Memory B cell (primary cell): ENCODE results near the gene IER5L.
"Not testable (repeated sequence)": the region's sequence is repeated elsewhere in the genome, so short reads cannot be mapped to it uniquely, and the experiment has no call there.

Source experiments
- ATAC-seq: fragments of 150-1000 bp; cut with Tn5 transposase; 2 replicates; pipeline ENCODE4 v1.10.0; 2021; ENCODE audit warnings: low read depth, mild to moderate bottlenecking, moderate library complexity
- DNase-seq, 2 donors: peaks; one replicate each; pipeline ENCODE4 v3.0.0; 2022; ENCODE audit warnings: low spot score in 2 of 2
- H3K27ac Mint-ChIP-seq: one replicate; pipeline ENCODE4 v1.8.0; 2022; ENCODE audit warnings: mild to moderate bottlenecking, moderate library complexity, mixed read lengths
- H3K27me3 Mint-ChIP-seq: one replicate; pipeline ENCODE4 v1.8.0; 2022; ENCODE audit warnings: mixed read lengths
- H3K36me3 Mint-ChIP-seq: one replicate; pipeline ENCODE4 v1.8.0; 2022; ENCODE audit warnings: mild to moderate bottlenecking, mixed read lengths
- H3K4me1 Mint-ChIP-seq: one replicate; pipeline ENCODE4 v1.8.0; 2022; ENCODE audit warnings: mixed read lengths
- H3K4me3 Mint-ChIP-seq: one replicate; pipeline ENCODE4 v1.8.0; 2022; ENCODE audit warnings: mild to moderate bottlenecking, moderate library complexity, mixed read lengths
- H3K9me3 Mint-ChIP-seq: one replicate; pipeline ENCODE4 v1.8.0; 2022; ENCODE audit warnings: mixed read lengths

The IER5L gene

DNA sequence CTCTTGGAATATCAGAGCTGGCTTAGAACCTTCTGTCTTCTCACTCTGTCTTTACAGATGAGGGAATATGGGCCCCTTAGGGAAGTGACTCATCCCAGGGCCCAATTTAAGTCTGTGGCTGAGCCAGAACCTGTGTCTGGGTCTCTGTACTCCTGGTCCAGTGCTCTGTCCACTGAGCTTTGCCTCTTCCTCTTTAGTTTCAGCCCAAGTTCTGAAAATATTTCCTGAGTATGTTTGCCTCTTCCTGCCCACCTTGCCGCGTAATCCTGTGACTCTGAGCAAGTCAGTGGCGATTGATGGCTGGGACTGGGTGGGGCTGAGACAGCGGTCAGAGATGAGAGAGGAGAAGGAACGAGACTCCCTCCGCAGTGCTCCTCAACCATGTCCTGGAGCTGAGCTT lies 7.8 kb downstream of the IER5L start:
- H3K27me3 Mint-ChIP-seq: peaks cover 9% of the 10 kb centered on the region
- peaks cover 8% of the 10 kb centered on the region for H3K4me1 Mint-ChIP-seq
- H3K9me3 Mint-ChIP-seq: no peaks in the 10 kb centered on the region
- no peak overlapping the region for H3K4me3 Mint-ChIP-seq
- DNase-seq (no peak), ATAC-seq (no peak)
- H3K36me3 Mint-ChIP-seq: no peaks in the 10 kb centered on the region
- H3K27ac Mint-ChIP-seq: no peak overlapping the region

DNA sequence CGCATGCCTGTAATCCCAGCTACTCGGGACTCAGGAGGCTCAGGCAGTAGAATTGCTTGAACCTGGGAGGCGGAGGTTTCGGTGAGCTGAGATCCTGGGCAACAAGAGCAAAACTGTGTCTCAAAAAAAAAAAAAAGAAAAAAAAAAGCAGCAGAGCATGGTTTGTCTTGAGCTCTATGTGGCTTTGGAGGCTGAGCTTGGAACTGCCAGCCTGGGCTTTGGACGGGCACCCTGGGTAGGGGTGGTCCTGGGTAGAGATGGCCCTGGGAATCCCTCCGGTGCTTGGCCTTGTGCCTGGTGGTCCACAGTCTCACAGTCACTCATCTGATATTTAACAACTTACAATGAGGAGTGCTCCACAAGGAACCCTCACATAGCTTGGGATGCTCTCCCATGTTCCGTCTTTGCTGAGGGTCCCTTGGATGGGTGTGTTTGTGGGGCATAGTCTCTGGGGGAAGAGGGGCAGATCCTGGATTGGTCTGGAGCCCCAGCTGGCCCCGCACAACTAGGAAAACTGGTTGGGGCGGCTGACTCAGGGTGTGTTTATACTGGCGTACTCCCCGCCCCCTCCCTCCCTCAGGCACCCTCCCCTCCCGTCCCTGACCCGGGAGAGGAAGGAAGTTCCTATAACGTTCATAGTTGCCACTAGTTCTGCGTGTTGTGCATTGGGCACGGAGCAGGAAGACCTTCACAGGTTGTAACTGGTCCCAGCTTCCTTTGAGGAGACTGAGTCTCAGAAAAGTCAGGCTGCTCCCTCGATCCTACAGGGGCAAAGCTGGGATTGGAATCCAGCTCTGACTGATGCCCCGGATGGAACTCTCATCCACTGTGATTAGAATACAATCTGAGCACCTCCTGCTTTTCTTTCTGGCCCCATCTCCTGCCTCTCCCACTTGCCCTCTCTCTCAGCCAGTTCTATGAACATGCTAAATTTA lies 11.2 kb downstream of the IER5L start:
- Mint-ChIP-seq H3K4me3 (peak overlapping the region; percentile 43), H3K27me3 (peaks cover 2% of the 10 kb centered on the region), H3K27ac (no peak overlapping the region), H3K4me1 (peaks cover 8% of the 10 kb centered on the region), H3K36me3 (no peaks in the 10 kb centered on the region), H3K9me3 (no peaks in the 10 kb centered on the region)
- DNase-seq (no peak), ATAC-seq (no peak)

DNA sequence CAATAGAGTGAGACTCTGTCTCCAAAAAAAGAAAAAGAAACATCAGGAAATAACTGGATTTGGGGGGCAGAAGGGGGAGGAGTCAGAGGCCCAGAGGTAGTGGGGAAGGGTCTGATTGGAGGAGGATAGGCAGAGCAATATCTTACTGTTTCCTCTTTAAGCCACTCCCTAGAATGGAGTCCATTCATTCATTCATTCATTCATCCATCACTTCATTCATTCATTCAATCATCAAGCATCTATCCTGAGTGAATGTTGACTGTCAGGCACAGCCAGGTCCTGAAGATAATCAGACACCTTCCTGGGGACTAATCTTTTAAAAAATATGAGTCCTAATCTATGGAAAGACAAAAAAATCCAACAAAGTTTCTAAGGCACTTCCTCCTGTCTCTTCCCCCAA lies 12.9 kb downstream of the IER5L start:
- H3K4me1 Mint-ChIP-seq: peaks cover 8% of the 10 kb centered on the region
- no peaks in the 10 kb centered on the region for H3K9me3 Mint-ChIP-seq
- H3K4me3 Mint-ChIP-seq: no peak overlapping the region
- peaks cover 5% of the 10 kb centered on the region for H3K27me3 Mint-ChIP-seq
- H3K27ac Mint-ChIP-seq: no peak overlapping the region
- DNase-seq: no peak
- no peak for ATAC-seq
- H3K36me3 Mint-ChIP-seq: no peaks in the 10 kb centered on the region

DNA sequence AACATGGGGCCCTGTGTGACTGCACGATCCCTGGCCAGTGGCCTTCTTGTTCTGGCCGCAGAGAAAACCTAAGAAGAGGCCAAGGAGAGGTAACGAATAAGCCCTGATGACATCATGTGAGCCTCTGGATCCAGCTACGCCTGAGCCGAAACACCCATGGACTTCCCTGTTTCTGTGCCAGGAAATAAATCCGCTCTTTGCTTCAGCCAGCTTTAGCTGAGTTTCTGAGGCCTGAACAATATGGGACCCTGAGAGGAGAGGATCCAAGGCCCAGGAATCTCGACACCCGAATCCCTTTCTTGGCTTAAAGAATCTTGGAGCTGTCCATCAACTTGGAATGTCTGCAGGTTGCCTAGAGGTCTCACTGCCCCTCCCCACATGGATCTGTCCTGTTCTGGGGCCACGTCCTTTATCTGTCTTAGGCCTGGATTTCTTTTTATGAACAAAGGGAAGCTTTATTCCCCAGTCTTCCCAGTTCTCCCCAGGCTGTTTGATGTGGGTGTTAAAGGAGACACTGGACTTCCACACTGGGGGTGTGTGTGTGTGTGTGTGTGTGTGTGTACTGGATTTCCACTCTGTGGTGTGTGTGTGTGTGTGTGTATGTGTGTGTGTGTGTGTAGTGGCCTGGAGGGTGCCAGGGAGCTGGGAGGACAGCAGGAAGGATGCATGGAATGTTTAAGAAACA lies 13.7 kb downstream of the IER5L start:
- Mint-ChIP-seq H3K27me3 (peaks cover 5% of the 10 kb centered on the region), H3K4me3 (no peak overlapping the region), H3K36me3 (no peaks in the 10 kb centered on the region), H3K9me3 (no peaks in the 10 kb centered on the region), H3K27ac (no peak overlapping the region), H3K4me1 (peaks cover 8% of the 10 kb centered on the region)
- ATAC-seq (no peak), DNase-seq (no peak)

DNA sequence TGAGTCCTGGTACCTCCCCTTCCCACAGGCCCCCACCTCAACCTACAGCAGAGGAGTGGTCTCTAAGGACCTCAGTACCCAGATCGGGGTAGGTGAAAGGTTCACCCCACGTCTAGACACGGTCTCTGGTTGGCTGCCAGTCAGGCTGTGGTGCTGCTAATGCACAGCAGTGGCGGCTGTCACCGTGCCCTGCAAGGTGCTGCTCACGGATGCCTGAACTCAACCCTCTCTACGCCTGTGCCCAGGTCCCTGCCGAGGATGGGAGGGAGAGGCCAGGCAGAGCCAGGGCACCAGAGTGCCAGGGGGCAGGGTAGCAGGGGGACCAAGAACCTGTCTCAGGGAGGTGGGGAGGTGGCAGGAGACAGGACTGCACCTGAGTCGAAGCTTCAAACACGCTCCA lies 14.3 kb downstream of the IER5L start:
- Mint-ChIP-seq H3K4me1 (peaks cover 8% of the 10 kb centered on the region), H3K27ac (no peak overlapping the region), H3K4me3 (no peak overlapping the region), H3K27me3 (peaks cover 4% of the 10 kb centered on the region), H3K36me3 (no peaks in the 10 kb centered on the region), H3K9me3 (no peaks in the 10 kb centered on the region)
- ATAC-seq (no peak), DNase-seq (no peak)

DNA sequence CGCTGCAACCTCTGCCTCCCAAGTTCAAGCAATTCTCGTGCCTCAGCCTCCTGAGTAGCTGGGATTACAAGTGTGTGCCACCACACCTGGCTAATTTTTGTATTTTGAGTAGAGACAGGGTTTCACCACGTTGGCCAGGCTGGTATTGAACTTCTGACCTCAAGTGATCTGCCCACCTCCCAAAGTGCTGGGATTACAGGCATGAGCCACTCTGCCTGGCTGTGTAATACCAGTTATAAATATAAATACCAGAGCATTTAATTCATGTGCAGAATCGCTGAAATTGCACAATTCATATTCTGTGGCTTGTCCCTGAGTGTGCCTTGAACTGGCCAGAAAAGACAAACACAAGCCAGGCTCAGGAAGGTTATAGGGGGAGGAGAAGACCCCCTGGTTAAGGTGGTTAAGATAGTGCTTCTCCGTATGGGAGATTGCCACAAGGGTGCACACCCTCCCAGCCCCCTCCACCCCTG lies 14.8 kb downstream of the IER5L start:
- not testable (repeated sequence) for H3K36me3 Mint-ChIP-seq, DNase-seq, H3K4me3 Mint-ChIP-seq, H3K27me3 Mint-ChIP-seq, ATAC-seq, H3K9me3 Mint-ChIP-seq, H3K4me1 Mint-ChIP-seq, H3K27ac Mint-ChIP-seq

DNA sequence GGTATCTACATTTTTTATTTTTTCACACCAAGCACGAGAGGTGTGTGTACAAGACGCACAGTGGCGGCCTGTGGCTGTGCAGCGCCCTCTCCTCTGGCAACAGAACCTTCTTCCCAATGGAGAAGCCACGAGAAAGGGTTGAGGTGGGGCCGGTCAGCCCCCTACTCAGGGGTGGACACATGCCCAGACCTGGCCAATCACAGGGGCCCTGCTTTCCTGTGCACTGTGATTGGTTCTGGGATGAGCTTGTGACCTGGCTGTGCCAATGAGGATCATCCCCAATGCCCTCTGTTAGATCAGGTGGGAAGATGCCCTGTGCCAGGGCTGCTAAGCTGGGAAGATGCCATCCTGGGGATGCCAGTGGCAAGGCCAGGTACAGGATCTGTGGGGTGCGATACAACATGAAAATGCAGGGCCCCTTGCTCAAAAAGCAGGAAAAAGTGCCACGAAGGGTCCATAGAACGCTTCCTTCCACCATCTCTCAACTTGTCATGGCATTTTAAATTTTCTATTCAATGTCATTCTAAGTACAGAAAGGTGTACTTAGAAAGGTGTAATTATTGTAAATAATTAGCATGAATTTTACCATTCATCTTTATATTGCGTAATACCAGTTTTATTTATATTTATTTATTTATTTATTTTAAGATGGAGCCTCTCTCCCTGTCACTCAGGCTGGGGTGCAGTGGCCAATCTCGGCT lies 15.4 kb downstream of the IER5L start:
- peaks cover 2% of the 10 kb centered on the region for H3K27me3 Mint-ChIP-seq
- no peak for DNase-seq
- ATAC-seq: no peak
- H3K9me3 Mint-ChIP-seq: no peaks in the 10 kb centered on the region
- no peak overlapping the region for H3K27ac Mint-ChIP-seq
- H3K4me1 Mint-ChIP-seq: peaks cover 6% of the 10 kb centered on the region
- no peaks in the 10 kb centered on the region for H3K36me3 Mint-ChIP-seq
- no peak overlapping the region for H3K4me3 Mint-ChIP-seq

DNA sequence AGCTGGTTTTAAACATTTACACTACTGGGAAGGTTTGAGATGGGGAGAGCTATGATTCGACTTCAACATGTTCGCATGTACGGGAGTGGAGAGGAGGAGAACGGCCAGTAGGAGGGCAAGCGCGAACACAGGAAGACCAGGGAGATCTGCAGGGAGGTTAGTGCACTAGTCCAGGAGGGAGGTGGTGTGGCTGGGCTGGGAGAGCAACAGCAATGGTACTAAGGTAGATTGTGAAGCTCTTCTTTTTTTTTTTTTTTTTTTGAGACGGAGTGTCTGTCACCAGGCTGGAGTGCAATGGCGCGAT lies 16.6 kb downstream of the IER5L start:
- H3K27ac Mint-ChIP-seq: no peak overlapping the region
- peaks cover 2% of the 10 kb centered on the region for H3K27me3 Mint-ChIP-seq
- ATAC-seq: no peak
- no peaks in the 10 kb centered on the region for H3K4me1 Mint-ChIP-seq
- H3K9me3 Mint-ChIP-seq: no peaks in the 10 kb centered on the region
- no peaks in the 10 kb centered on the region for H3K36me3 Mint-ChIP-seq
- DNase-seq: no peak
- H3K4me3 Mint-ChIP-seq: no peak overlapping the region

DNA sequence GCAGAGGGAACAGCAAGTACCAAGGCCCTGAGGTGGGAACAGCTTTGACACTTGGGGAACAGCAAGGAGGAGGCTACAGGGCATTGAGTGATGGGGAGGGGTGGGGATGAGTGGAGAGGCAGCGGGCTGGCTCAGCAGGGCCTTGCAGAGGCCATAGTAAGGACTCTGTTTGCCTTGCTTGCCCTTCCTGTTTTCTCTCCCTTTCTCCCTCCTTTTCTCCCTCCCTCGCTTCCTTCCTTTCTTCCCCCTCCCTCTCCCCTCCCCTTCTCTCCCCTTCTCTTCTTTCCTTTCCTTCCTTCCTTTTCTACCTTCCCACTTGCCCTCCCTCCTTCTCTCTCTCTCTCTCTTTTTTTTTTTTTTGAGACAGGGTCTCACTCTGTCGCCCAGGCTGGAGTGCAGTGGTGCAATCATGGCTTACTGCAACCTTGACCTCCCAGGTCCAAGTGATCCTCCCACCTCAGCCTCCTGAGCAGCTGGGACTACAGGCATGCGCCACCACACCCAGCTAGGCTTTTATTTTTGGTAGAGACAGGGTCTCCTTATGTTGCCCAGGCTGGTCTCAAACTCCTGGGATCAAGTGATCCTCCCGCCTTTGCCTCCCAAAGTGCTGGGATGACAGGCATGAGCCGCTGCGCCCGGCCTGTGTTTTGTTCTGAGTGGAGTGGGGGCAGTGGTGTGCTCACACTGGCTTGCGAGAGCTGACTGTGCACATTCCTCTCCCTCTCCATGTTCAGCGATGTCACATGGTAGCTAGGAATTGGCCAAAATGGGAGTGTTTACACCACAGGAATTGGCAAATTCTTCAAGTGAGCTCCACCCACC lies 17.1 kb downstream of the IER5L start:
- Mint-ChIP-seq H3K4me3 (no peak overlapping the region), H3K27ac (no peak overlapping the region), H3K36me3 (no peaks in the 10 kb centered on the region), H3K27me3 (peaks cover 2% of the 10 kb centered on the region), H3K9me3 (no peaks in the 10 kb centered on the region), H3K4me1 (no peaks in the 10 kb centered on the region)
- ATAC-seq (no peak), DNase-seq (no peak)

DNA sequence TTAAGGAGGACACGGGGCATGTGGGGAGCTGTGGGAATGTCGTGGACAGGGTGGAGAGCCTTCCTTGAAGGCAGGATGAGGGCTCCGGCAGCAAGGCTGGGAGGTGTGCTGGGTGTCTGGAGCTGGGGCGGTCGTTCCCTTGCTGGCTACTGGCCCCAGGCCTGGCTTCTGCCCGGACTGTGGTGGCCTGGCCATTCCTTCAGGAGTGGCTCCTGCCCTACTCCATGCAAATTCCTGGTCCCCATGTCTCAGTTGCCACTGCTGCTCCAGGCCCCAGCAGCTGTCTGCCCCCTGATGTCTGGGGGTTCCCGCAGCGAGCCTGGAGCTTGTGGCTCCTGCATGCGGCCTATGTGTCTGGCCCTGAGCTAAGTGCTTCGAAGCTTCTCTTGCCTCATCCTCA lies 21.9 kb downstream of the IER5L start:
- peaks cover 8% of the 10 kb centered on the region for H3K36me3 Mint-ChIP-seq
- no peak for ATAC-seq
- H3K27ac Mint-ChIP-seq: no peak overlapping the region
- no peaks in the 10 kb centered on the region for H3K27me3 Mint-ChIP-seq
- H3K9me3 Mint-ChIP-seq: no peaks in the 10 kb centered on the region
- no peak for DNase-seq
- H3K4me1 Mint-ChIP-seq: no peaks in the 10 kb centered on the region
- no peak overlapping the region for H3K4me3 Mint-ChIP-seq

DNA sequence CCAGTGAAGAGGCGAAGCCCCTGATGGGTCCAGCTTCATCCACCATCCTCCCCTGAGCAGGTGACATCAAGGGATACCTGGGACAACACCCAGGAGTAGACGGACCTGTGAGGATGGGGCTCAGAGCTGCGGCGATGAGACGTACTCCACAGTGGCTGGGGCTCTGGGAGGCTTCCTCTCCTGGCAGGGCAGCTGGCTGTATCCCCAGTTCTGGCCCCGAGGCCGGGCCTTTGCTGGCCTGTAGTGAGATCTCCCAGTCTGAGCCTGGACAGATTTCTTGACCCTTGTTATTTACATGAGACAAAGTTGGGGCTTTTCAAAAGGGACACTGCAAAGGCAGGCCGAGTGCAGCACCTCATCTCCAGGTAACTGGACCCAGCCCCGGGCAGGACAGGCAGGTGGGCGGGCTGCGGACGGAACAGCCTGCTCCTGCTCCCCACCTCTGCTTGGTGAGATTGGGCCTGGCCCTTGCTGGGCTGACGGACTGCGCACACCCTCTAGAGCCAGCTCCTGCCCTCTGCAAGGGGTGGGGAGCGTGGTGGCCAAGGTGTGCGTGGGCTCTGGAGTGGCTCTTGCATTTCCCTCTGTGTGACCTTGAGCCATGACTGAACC lies 23.1 kb downstream of the IER5L start:
- DNase-seq: no peak
- ATAC-seq: no peak
- H3K4me1 Mint-ChIP-seq: peaks cover 2% of the 10 kb centered on the region
- H3K36me3 Mint-ChIP-seq: peaks cover 11% of the 10 kb centered on the region
- no peak overlapping the region for H3K4me3 Mint-ChIP-seq
- no peaks in the 10 kb centered on the region for H3K9me3 Mint-ChIP-seq
- H3K27ac Mint-ChIP-seq: no peak overlapping the region
- no peaks in the 10 kb centered on the region for H3K27me3 Mint-ChIP-seq

DNA sequence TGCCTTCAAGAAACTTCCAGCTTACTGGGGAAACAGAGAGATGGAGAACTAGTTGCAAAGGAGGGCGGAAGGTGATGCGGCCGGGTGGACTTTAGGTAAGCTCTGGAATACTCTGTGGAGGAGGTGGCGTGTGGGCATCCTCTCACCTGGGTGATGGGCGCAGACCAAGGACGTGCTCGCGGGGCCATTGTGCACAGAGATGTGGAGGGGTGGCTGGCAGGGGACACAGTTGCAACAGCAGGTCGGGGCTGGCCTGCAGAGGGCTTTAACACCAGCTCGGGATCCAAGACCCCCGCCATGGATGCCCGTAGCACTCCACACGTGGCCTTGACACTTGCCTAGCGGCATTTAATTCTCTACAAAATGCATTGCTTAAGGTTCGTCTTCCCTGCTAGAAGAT lies 26.6 kb downstream of the IER5L start:
- Mint-ChIP-seq H3K36me3 (peaks cover 17% of the 10 kb centered on the region), H3K9me3 (no peaks in the 10 kb centered on the region), H3K27me3 (no peaks in the 10 kb centered on the region), H3K27ac (no peak overlapping the region), H3K4me1 (peaks cover 14% of the 10 kb centered on the region), H3K4me3 (no peak overlapping the region)
- no peak for ATAC-seq
- DNase-seq: no peak

DNA sequence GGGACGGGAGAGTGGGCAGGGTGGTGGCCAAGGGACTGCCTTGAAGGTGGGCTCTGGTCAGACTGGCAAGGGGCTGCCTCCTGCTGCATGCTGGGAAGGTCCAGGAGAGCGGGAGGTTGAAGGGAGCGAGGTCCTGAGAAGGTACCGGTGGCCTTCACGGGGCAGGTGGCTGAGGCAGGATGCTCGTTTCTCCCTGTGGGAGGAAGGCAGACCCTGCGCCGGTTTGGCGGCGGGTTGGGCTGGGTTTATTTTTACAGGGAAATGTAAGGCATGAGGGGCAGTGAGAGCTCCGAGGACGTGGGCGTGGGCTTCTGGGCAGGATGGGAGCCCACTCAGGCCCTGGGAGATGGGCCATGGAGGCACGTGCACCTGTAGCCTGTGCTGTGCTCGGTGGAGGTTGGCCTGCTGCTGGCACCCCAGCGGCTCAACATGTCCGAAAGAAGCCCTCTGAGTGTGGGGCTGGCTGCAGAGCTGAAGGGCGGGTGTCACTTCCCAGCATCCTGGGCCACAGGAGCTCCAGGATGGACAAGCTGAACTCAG lies 27.3 kb downstream of the IER5L start:
- no peaks in the 10 kb centered on the region for H3K27me3 Mint-ChIP-seq
- ATAC-seq (no peak), DNase-seq (no peak)
- H3K27ac Mint-ChIP-seq: no peak overlapping the region
- H3K9me3 Mint-ChIP-seq: no peaks in the 10 kb centered on the region
- no peak overlapping the region for H3K4me3 Mint-ChIP-seq
- H3K4me1 Mint-ChIP-seq: peaks cover 14% of the 10 kb centered on the region
- H3K36me3 Mint-ChIP-seq: peaks cover 17% of the 10 kb centered on the region
